ENCODE data around the gene CD300LG. TPM values are rescaled to one million over a fixed set of nuclear protein-coding genes. Genes with fewer than 3 reads are reported as not detected.

The CD300LG gene
- total and polyA plus RNA-seq, 2 donors (not counting 1 experiment from before 2014, with no cell fraction given): not detected

GRCh38 chr17:43842975-43843325 lies 4.0 kb upstream of the CD300LG start:
- Histone ChIP-seq H3K27ac (ENCODE audit: insufficient read depth, low read length) (no peak overlapping the region), H3K27me3 (ENCODE audit: control insufficient read depth, insufficient read depth, low read length) (peaks cover 3% of the 10 kb centered on the region), H3K79me2 (ENCODE audit: control insufficient read depth, insufficient read depth, low read length) (no peaks in the 10 kb centered on the region), H3K9me3 (ENCODE audit: control insufficient read depth, insufficient read depth, low read depth, low read length) (no peaks in the 10 kb centered on the region), H2AFZ (ENCODE audit: low read length) (no peak overlapping the region), H3K9ac (ENCODE audit: insufficient read depth, low read length) (no peak overlapping the region), H3K4me2 (ENCODE audit: extremely low read depth, insufficient read depth, low read length) (no peak overlapping the region), H3K4me3 (replicated peaks in 1 of 4; ENCODE audit: control extremely low read depth in 1 of 4, insufficient read depth in 1 of 4, low read depth in 3 of 4, low read length in 4 of 4) (no peak overlapping the region), H4K20me1 (ENCODE audit: control insufficient read depth, extremely low read depth, insufficient read depth, low read length) (no peaks in the 10 kb centered on the region), H3K4me1 (ENCODE audit: control insufficient read depth, extremely low read depth, insufficient read depth, low read length) (no peaks in the 10 kb centered on the region), H3K36me3 (ENCODE audit: control insufficient read depth, insufficient read depth, low read length) (no peaks in the 10 kb centered on the region)
- TF ChIP-seq EZH2 (IDR thresholded peaks at IDR 0.05; ENCODE audit: low read length, missing control alignments) (no peak), CTCF (conservative IDR thresholded peaks at IDR 0.05 in 1 of 2, IDR thresholded peaks at IDR 0.05 in 1 of 2; ENCODE audit: low read depth in 1 of 2, low read length in 2 of 2) (no peak)
- no peak for DNase-seq (ENCODE audit: low read depth in 2 of 2)

GRCh38 chr17:43844241-43844640 lies 2.7 kb upstream of the CD300LG start:
- H2AFZ ChIP-seq (ENCODE audit: low read length): no peak overlapping the region
- H4K20me1 ChIP-seq (ENCODE audit: control insufficient read depth, extremely low read depth, insufficient read depth, low read length): no peaks in the 10 kb centered on the region
- no peaks in the 10 kb centered on the region for H3K36me3 ChIP-seq (ENCODE audit: control insufficient read depth, insufficient read depth, low read length)
- H3K9me3 ChIP-seq (ENCODE audit: control insufficient read depth, insufficient read depth, low read depth, low read length): no peaks in the 10 kb centered on the region
- no peaks in the 10 kb centered on the region for H3K79me2 ChIP-seq (ENCODE audit: control insufficient read depth, insufficient read depth, low read length)
- no peak for DNase-seq (ENCODE audit: low read depth in 2 of 2)
- no peak for TF ChIP-seq CTCF (conservative IDR thresholded peaks at IDR 0.05 in 1 of 2, IDR thresholded peaks at IDR 0.05 in 1 of 2; ENCODE audit: low read depth in 1 of 2, low read length in 2 of 2)
- TF ChIP-seq EZH2 (IDR thresholded peaks at IDR 0.05; ENCODE audit: low read length, missing control alignments): no peak
- H3K4me1 ChIP-seq (ENCODE audit: control insufficient read depth, extremely low read depth, insufficient read depth, low read length): no peaks in the 10 kb centered on the region
- H3K4me2 ChIP-seq (ENCODE audit: extremely low read depth, insufficient read depth, low read length): no peak overlapping the region
- no peak overlapping the region for H3K4me3 ChIP-seq (replicated peaks in 1 of 4; ENCODE audit: control extremely low read depth in 1 of 4, insufficient read depth in 1 of 4, low read depth in 3 of 4, low read length in 4 of 4)
- no peak overlapping the region for H3K9ac ChIP-seq (ENCODE audit: insufficient read depth, low read length)
- H3K27me3 ChIP-seq (ENCODE audit: control insufficient read depth, insufficient read depth, low read length): peaks cover 4% of the 10 kb centered on the region
- no peak overlapping the region for H3K27ac ChIP-seq (ENCODE audit: insufficient read depth, low read length)

GRCh38 chr17:43845766-43846165 lies 1.2 kb upstream of the CD300LG start:
- TF ChIP-seq EZH2 (IDR thresholded peaks at IDR 0.05; ENCODE audit: low read length, missing control alignments) (no peak), CTCF (conservative IDR thresholded peaks at IDR 0.05 in 1 of 2, IDR thresholded peaks at IDR 0.05 in 1 of 2; ENCODE audit: low read depth in 1 of 2, low read length in 2 of 2) (no peak)

More at GRCh38 chr17:43845766-43846165, 1.2 kb upstream of the CD300LG start:
- Histone ChIP-seq H3K9ac (ENCODE audit: insufficient read depth, low read length) (no peak overlapping the region), H3K27ac (ENCODE audit: insufficient read depth, low read length) (no peak overlapping the region), H3K36me3 (ENCODE audit: control insufficient read depth, insufficient read depth, low read length) (no peaks in the 10 kb centered on the region), H3K4me2 (ENCODE audit: extremely low read depth, insufficient read depth, low read length) (no peak overlapping the region), H3K27me3 (ENCODE audit: control insufficient read depth, insufficient read depth, low read length) (peaks cover 3% of the 10 kb centered on the region), H3K79me2 (ENCODE audit: control insufficient read depth, insufficient read depth, low read length) (no peaks in the 10 kb centered on the region), H3K4me1 (ENCODE audit: control insufficient read depth, extremely low read depth, insufficient read depth, low read length) (no peaks in the 10 kb centered on the region), H3K9me3 (ENCODE audit: control insufficient read depth, insufficient read depth, low read depth, low read length) (no peaks in the 10 kb centered on the region), H3K4me3 (replicated peaks in 1 of 4; ENCODE audit: control extremely low read depth in 1 of 4, insufficient read depth in 1 of 4, low read depth in 3 of 4, low read length in 4 of 4) (no peak overlapping the region), H4K20me1 (ENCODE audit: control insufficient read depth, extremely low read depth, insufficient read depth, low read length) (no peaks in the 10 kb centered on the region), H2AFZ (ENCODE audit: low read length) (no peak overlapping the region)
- no peak for DNase-seq (ENCODE audit: low read depth in 2 of 2)

All from fibroblast of lung (primary cell).